ENCODE measurements around the gene WNT10A. TPM values are rescaled to one million over a fixed set of nuclear protein-coding genes. Genes with fewer than 3 reads are reported as not detected.
"Not testable (repeated sequence)": the region's sequence is repeated elsewhere in the genome, so short reads cannot be mapped to it uniquely, and the experiment has no call there.

WNT10A gene
- polyA plus RNA-seq (2013, experiment 1 of 2; ENCODE audit: insufficient read length), result not detected
- not detected for polyA plus RNA-seq (2013, experiment 2 of 2; ENCODE audit: insufficient read length)

DNA sequence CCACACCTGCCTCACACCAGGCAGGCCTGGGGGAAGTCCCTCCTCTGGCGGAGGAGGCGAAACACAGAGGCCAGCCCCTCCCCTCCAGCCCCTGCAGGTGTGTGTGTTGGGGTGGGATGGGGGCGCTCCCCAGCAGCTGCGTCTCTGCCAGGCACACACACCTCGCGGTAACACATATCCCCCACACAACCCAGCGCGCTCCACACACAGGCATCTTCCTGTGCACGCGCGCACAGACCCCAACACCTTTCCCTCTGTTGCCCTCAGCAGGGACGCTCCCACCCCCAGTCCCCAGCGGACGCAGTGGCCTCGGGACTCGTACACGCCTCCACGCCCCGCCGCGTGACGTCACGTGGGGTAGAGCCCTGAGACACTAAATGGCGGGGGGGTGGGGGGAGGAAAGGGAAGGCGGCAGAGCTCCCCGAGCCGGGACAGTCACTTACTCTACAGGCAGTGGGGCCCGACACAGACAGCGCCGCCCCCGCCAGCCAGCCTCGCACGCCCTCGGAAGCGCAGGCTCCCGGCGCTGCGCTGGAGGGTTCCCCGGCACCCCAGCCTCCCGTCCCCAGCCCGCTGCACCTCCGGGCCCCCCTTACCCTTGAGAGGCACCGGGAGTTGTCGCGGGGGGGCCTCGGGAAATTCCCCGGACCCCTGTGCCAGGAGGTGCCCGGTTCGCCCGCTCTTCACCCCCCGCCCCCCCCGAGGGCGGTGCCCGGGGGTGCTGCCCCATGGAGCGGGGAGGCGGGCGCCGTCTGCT lies at the start of gene WNT10A:
WNT10A (plus strand) TSS at position 751 of the 757 bp plus-strand sequence. CDS start 144 bp downstream, outside the sequence.
- DNase-seq, result no peak

DNA sequence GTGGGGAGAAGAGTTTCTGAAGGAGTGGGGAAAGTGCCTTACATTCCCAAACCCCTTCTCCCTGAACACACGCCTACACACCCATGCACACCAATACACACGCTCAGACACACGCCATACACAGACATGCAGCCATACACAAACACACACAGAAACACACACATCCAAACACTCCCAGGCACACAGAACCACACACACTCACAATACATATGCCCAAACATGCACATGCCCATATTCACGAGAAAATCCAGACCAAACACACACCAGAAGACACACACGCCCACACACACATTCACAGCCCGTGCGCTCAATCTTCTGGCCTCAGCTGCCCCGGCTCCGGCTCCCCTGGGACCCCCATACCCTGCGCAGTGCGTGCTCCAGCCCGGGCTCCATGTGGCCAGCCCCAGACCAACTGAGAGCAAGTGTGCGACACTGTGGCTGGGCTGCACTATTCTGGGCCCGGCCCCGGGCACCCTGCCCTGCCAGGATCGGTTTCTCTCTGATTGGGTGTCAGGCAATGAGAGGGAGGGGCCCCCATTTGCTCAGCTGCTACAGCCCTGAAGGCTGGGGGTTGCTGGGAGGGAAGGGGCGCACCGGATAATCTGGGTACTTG lies 49.2 kb upstream of the WNT10A start, which contains the start of gene PRKAG3:
PRKAG3 (minus strand) TSS at position 426 of the 613 bp plus-strand sequence.
- DNase-seq, result no peak

DNA sequence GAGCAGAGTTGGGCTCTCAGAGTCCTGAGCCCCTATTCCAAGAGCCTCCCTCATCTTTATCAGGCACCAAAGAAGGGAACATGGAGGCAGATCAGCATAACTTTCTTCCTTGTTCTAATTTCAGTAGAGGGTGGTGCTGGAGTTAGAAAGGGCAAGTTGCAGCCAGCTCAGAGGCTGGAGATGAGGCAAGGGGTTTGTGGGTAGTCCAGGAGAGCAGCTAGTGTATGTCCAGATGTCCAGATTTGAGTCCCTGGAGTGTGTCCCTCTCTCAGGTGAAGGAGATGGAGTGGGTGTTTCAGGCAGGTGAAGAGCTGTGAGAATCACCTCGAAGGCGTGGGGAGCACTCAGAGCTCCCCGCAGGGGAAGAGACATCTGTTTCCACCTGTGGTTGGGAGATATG lies 48.6 kb upstream of the WNT10A start:
- DNase-seq, result no peak

DNA sequence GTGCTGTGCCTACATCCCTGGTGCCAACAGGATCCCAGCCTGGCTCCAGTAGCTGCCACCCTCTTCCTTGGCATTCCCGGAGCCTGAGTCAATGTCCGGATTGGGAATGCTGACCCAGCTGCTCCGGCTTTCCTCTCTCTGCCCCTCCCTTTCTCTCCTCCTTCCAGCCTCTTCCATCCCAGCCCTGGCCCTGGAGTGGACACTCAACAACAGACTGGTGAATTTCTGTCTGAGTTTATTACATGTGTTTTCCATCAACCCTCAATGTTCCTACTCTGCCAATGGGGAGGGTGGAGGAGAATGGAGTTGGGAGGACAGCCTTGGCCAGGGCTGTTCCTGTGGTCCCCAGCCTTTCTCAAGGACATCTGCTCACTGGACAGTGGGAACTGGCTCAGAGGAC lies 48.1 kb upstream of the WNT10A start:
- DNase-seq, result peak; percentile 55

DNA sequence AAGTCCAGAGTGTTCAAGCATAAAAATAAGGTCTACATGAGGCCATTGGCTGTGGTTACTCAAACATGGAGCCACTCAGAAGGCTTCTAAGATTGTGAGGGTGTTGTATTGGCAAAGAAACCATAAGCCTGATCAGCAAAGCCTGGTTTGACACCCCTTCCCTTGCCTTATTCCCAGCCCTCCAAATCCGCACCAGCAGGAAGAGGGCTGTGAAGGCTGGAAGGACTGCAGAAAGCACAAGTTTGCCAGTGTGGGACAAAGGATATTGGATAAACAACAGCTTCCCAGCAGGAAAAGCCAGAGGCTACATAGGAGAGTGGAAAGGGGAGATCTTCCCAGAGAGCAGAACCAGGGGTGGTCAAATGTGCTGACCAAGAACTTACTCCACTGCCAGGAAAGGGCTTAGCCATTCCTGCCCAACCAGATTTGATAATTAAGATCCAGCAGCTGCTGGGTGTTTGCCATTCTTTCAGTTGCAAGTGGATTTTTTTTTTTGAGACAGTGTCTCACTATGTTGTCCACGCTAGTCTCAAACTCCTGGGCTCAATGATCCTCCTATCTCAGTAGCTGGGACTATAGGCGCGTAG lies 47.5 kb upstream of the WNT10A start:
- DNase-seq, result no peak

DNA sequence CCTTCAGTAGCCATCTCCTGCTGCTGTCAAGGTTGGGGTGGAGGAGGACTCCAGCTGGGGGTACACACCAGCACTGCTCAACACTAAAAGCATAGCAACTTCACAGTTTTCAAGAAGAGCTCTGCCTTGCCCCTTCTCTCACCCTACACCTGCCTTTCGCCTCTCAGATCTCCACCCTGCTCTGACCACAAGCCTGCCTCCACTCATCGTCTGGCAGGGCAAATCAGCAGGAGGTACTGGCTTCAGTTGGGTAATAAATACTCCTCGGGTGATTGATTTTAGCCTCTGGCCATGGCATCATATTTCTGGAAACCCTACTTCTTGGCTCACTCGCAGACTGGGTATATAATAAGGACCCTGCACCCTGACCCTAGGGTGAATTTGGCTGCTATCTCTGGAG lies 46.0 kb upstream of the WNT10A start:
- no peak for DNase-seq

DNA sequence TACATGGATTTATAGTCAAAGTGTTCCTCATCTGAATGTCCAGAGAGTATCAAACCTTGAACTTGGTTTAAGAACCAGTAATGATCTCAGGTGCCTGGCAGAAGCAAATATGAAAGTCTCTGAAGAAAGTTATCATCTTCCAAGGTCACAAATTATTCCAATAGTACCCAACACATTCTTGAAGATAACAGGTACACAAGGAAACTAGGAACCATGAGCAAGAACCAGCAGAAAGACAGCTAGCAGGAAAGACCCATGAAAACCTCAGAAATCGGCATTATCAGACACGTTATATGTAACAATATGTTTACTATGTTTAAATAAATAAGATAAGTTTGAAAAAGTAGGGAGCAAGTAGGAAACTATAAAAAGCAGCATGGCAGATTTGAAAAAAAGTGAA lies 43.2 kb upstream of the WNT10A start:
- no peak for DNase-seq

DNA sequence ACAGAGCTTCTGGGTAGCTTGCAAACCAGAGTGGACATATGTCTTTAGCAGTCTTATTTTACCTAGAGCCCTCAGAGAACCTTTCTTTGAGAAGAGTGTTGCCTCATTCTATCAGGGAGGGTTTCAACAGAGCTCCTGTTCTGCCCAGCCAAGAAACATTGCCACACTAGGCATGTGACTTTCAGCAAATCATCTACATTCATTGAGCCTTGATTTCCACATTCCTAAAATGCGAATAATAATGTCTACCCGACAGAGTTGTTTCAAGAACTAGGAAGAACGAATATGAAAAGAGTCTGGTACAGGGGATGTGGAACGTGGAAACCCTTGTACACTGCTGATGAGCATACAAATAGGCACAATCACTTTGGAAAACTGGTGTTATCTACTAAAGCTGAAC lies 41.2 kb upstream of the WNT10A start:
- peak; percentile 41 for DNase-seq

DNA sequence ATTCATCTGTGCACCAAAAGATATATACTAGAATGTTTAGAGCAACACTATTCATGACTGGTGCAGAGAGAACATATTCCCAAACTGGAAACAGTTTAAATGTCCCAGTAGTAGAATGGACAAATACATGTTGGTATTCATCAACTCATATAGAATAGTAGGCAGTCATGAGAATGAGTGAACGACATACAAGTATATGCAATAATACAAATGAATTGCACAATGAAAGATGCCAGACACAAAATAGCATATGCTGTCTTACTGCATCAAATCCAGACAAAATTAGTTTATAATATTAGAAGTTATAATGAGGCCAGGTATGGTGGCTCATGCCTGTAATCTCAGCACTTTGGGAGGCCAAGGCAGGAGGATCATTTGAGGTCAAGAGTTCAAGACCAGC lies 40.8 kb upstream of the WNT10A start:
- DNase-seq, result no peak

DNA sequence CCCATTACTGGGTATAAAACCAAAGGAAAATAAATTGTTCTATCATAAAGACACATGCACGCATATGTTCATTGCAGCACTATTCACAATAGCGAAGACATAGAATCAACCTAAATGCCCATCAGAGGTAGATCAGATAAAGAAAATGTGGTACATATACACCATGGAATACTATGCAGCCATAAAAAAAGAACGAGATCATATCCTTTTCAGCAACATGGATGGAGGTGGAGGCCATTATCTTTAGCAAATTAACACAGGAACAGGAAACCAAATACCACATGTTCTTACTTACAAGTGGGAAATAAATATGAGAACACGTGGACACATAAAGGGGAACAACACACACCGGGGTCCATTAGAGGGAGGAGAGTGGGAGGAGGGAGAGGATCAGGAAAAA lies 36.3 kb upstream of the WNT10A start:
- DNase-seq, result not testable (repeated sequence)

DNA sequence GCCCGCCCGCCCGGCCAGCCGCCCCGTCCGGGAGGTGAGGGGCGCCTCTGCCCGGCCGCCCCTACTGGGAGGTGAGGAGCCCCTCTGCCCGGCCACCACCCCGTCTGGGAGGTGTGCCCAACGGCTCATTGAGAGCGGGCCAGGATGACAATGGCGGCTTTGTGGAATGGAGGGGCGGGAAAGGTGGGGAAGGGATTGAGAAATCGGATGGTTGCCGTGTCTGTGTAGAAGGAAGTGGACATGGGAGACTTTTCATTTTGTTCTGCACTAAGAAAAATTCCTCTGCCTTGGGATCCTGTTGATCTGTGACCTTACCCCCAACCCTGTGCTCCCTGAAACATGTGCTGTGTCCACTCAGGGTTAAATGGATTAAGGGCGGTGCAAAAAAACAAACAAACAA lies 33.7 kb upstream of the WNT10A start:
- DNase-seq, result not testable (repeated sequence)

DNA sequence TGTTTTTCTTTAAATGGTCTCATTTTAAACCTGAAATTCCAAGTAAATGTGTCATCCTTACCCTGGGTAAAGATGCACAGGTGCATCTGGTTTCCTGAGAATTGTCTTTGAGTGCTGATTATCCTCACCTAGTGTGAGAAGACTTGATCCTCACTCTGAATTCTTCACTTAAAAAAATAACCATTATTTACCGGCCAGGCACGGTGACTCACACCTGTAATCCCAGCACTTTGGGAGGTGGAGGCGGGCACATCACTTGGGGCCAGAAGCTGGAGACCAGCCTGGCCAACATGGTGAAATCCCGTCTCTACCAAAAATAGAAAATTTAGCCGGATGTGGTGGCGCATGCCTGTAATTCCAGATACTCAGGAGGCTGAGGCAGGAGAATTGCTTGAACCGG lies 30.9 kb upstream of the WNT10A start:
- no peak for DNase-seq

DNA sequence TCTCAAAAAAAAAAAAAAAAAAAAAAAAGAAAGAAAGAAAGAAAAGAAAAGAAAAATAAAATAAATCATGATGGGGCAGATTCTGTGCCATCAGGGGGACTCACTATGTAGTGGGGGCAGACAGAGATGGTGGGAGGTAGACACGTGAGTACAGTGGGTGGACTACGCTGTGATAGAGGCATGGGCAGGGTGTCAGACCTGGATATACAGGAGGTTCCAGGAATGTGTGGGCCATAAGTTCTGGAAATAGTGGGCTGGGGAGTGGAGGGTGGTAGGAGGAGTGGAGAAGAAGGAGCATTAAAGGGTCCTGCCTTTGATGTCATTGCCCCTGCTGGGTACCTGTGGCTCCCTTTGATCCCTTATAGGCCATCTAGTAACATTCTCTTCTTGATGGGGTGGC lies 29.9 kb upstream of the WNT10A start:
- no peak for DNase-seq

DNA sequence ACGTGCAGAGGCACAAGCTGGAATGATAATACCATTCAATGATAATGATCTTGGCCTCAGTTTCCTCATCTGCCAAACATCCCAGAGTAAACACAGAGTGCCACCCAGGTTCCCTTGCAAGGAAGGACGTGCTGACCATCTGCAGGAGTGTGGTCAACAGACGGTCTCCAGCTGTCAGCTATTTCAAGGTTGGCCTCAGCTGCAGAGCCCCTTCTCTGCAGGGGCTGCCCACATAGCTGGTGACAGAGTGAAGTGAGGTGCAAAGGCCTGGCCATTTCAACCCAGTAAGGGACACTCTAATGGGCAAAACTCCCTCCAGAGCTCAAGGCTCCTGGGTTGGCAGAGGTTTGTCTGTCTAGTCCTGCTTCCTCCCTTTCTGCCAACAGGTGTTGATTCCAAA lies 29.4 kb upstream of the WNT10A start:
- no peak for DNase-seq

DNA sequence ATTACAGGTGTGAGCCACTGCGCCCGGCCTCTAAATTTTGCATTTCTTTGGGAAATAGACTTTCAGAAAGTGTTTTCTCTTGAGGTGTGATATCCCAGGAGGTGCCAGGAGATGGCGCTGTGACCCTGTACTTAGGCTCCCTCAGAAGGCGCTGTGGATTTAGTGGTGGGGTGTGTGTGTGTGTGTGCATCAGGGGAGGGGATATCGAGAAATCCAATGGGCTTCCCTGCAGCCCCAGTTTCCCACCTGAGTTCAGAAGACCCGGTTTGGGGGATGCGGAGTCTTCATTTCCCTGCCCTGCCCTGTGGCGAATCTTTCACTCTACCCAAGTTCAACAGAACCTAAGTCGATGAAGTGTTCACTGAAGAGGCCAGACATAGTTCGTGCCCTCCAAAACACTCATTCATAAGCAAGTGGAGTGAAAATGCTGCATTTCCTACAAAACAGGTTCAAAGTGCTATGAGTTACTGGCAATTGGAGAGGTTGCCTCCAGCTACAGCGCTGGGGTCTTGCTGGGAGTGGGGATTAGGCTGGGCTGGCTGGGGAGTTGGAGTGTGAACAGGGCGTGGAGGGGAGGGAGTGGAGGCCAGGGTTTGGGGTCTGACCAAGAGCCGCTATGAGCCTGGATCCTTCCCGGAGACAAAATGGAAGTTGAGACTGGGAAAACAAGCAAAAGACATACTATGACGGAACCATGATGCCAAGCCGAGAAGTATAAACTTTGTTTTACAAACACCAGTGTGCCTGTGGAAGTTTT lies 27.6 kb upstream of the WNT10A start:
- peak; percentile 36 for DNase-seq

DNA sequence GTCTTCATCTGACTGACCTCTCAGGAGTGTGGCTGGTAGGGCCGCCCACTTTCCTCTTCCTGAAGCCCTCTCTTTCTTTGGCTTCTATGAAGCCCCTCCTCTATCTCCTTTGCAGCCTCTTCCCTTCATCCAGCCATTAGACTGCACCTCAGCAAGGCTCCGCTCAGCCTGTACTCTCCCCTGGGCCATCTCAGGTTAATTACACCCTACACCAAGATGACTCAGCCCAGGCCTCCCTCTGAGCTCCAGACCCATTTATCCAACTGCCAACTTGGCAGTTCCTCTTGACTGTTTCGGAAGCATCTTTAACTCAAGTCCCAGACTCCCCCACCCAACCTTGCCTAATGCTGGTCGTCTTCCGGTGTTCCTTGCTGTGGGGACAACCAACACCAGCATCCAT lies 26.9 kb upstream of the WNT10A start:
- no peak for DNase-seq

DNA sequence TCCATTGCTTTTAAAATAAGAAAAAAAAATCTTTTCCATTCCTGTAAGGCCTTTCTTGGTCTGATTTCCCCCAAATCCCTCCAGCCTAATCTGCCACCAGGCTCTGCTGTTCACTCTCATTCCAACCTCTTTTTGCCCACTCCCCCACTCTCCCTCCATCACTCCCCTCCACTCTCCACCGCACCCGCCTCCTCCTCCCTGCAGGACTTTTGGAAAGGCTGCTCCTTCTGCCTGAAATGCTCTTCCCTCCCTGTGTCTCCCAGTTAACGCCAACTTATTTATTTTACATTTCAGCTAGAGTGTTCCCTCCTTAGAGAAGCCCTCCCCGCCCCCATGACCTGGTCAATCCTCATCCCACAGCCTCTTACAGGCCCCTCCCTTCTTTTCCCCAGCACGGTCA lies 25.8 kb upstream of the WNT10A start:
- DNase-seq, result no peak

DNA sequence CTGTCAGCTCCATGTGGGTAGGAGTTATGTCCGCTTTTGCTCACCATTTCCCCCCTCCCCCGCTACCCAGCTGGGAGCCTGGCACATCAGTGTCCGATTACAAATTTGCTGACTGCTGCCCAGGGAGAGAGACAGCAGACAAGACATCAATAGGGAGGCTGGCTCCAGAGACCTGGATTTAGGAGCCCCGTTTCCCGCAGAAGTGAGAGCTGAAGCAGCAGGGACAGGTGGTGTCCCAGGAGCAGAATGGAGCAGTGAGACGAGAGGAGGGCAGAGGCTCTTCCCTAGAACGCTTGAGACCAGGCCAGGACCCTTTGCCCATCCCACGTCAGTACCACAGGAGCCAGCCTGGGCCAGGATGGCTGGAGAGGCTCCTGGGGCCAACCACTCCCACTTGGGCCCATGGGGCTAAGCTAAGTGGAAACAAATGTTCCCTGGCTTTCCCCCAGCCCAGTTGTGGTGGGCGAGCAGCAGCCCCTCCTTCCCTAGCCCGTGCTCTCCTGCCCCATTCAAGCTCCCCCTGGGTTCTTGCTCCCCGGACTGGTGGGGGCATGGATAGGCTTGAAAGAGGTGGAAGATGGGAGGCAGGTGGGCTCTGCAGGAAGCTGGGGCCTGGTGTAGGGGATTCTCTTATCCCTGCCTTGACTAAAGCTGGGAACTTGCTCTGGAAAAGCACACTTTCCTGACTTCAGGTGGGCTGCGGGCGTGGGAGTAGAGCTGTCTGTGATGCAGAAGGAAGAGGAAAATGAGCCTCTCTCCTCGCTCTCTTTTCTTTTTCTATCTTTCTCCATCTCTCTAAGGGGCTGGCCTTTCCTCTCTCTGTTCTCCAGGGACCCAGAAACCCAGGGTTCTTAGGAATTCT lies 25.1 kb upstream of the WNT10A start:
- no peak for DNase-seq

DNA sequence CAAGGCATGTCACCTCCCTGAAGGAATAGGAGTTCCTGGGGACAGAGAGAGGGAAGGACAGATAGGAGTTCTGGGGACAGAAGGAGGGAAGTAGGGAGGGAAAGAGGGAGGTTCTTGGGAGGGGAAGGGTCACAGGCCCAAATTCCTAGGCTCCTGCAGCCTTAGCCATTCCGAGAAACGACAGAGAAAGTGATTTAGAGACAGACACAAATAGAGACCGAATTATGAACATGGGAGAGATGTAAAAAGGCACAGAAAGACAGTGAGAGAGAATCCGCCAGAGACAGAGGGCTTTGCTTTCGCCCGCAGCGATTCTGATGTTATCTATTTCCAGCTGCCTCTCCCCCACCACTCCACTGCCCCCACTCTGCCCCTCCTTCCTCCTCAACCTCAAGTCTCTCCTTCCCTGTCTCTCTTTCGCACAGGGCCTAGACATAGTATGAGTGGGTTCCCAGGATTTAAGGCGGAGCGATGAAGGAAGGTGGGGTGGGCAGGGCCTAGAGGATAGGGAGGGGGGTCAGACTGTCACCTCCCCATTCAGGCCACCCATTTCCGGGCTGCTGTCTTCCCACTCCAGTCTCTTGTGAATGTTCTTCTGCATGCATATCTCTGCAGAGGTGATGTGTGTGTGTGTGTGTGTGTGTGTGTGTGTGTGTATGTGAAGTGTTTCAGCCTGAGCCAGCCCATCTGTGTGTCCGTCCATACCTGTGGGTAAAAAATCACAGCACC lies 24.3 kb upstream of the WNT10A start:
- DNase-seq, result no peak

DNA sequence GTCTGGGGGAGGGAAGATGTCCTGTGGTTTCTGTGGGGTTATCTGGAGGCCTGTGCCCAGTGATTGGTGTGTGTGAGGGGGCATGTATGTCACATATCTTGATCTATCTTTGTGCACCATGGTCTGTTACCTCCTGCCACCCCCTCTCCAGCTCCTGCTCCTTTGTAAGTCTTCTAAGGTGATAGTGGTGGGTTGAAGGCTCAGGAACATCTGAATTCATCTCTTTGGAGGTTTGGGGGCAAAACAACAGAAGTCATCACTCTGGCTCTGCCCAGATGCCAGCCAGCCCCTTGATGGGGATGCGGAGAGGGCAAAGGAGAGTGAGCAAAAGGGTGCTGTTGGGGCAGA lies 23.8 kb upstream of the WNT10A start:
- DNase-seq, result no peak

DNA sequence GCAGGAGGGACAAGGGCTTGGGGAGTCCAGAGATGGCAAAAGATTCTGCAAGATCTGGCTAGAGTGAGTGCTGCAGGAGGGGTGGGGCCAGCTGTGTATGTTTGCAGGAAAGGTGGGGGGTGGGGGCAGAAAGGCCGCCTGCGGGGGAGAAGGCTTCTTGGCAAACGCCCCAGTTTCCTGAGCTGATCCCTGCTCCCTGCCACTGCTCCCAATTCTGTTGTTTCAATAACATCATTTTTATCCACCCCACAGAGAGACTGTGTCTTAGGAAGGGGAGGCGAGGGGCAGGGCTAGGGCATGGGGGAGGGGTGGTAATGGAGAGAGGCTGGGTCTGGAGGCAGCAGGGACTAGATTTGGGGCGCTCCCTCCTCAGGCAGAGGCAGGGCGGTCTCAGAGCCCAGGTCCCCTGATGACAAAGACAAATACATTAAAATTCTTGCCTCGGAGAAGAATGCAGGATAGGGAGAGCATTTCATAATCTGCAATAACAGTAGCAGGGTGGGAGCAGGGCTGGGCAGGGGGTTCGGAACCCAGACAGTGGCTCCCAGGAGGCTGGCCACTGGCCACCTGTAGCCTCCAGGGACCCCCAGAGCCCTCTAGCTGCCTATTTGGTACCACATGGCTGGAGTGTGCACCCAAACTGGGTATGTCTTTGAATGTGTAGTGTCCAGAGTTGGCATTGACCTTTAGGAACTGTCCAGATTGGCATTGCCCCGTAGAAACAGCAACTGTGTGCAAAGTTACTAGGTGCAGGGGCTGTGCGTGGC lies 23.1 kb upstream of the WNT10A start:
- DNase-seq, result no peak
